Ectodermal cell (in vitro differentiated cells): ENCODE data around the gene ITPKA.

Experiments
- H3K27ac ChIP-seq: 2 replicates; pipeline ENCODE4 v1.7.0; 2013; ENCODE audit warnings: mild to moderate bottlenecking, low read depth, low read length; ENCODE audit not compliant: insufficient read depth, poor library complexity, severe bottlenecking
- H3K27me3 ChIP-seq: 2 replicates; pipeline ENCODE4 v1.7.0; 2013; ENCODE audit warnings: mild to moderate bottlenecking, low read length; ENCODE audit not compliant: insufficient read depth, control insufficient read depth, poor library complexity, severe bottlenecking
- H3K36me3 ChIP-seq: one replicate; pipeline ENCODE4 v1.7.0; 2013; ENCODE audit warnings: low read length; ENCODE audit not compliant: control insufficient read depth, insufficient read depth
- H3K4me1 ChIP-seq: one replicate; pipeline ENCODE4 v1.7.0; 2013; ENCODE audit warnings: low read length; ENCODE audit not compliant: control insufficient read depth, insufficient read depth
- H3K4me3 ChIP-seq: 2 replicates; pipeline ENCODE4 v1.7.0; 2013; ENCODE audit warnings: low read depth, low read length, control low read depth; ENCODE audit not compliant: insufficient read depth
- H3K9me3 ChIP-seq: 2 replicates; pipeline ENCODE4 v1.7.0; 2013; ENCODE audit warnings: mild to moderate bottlenecking, low read length, moderate library complexity; ENCODE audit not compliant: control insufficient read depth
- WGBS, 2 experiments: methylation state at CpG; one replicate each; pipeline ENCODE4 v1.1.7; 2013; ENCODE audit warnings: missing lambda C conversion rate in 2 of 2; 5-methylcytosine and 5-hydroxymethylcytosine counted together

Gene ITPKA

DNA sequence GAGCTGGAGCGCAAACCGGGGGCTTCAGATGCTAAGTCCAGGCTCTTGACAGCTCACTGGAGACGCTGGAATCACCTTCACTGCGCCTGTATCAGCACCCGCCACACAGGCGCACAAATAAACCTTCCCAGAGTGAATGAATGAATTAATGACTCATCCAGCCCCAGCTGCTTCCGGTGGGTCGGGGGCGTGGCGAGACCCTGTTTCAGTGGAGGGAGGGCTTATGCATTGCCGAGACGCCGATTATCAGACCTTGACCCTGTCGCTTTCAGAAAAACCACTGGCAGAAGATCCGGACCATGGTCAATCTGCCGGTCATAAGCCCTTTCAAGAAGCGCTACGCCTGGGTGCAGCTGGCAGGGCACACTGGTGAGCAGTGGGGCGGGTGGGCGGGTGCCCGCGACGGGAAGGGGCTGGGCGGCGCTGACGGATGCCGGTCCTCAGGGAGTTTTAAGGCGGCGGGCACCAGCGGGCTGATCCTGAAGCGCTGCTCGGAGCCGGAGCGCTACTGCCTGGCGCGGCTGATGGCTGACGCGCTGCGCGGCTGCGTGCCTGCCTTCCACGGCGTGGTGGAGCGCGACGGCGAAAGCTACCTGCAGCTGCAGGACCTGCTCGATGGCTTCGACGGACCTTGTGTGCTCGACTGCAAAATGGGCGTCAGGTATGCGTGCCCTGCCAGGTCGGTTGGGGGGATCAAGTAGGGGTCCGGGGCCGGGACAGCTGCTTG is 7.7 kb downstream of the ITPKA start:
- Histone ChIP-seq H3K27ac (no peak overlapping the region), H3K4me1 (peaks cover 15% of the 10 kb centered on the region), H3K27me3 (peaks cover 100% of the 10 kb centered on the region), H3K4me3 (peak overlapping the region; percentile 15), H3K9me3 (no peaks in the 10 kb centered on the region), H3K36me3 (no peaks in the 10 kb centered on the region)
- WGBS, 2 experiments: 5 to 6% methylated on average over 56 of the region's 56 CpGs

DNA sequence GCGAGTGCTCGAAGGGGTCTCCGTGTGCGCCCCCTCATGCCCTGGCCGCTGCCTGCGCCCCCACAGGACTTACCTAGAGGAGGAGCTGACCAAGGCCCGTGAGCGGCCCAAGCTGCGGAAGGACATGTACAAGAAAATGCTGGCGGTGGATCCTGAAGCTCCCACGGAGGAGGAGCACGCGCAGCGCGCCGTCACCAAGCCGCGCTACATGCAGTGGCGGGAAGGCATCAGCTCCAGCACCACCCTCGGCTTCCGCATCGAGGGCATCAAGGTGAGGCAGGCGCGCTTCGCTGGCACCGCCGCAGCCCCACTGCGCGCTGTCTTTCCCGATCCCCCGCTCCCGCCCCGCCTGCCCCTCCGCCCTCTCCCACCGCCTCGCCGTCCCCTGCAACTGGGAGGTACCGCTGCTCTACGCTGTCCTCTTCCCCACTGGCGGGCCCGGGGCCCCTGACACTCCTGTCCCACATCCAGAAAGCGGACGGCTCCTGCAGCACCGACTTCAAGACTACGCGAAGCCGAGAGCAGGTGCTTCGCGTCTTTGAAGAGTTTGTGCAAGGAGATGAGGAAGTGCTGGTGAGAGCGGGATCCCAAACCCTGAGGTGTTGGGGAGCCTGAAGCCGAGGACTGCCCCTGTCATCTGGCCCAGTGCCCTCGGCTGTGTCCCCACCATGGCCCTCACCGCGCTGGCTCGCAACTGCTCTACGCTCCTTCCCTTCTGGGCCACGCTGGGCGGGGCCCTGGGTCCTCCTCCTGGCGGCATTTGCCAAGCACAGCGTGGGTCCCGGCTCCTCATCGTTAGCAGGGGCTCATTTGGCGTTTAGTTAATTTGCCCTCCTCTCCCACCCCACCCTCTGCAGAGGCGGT is 8.5 kb downstream of the ITPKA start:
- H3K27me3 ChIP-seq: peaks cover 99% of the 10 kb centered on the region
- H3K36me3 ChIP-seq: no peaks in the 10 kb centered on the region
- H3K4me3 ChIP-seq: peak overlapping the region; percentile 15
- H3K4me1 ChIP-seq: peaks cover 15% of the 10 kb centered on the region
- H3K27ac ChIP-seq: no peak overlapping the region
- no peaks in the 10 kb centered on the region for H3K9me3 ChIP-seq
- WGBS, 2 experiments: 3 to 6% methylated on average over 64 of the region's 64 CpGs

- Histone ChIP-seq H3K27me3 (peaks cover 99% of the 10 kb centered on the region), H3K9me3 (no peaks in the 10 kb centered on the region), H3K4me1 (peaks cover 15% of the 10 kb centered on the region), H3K36me3 (no peaks in the 10 kb centered on the region), H3K4me3 (no peak overlapping the region), H3K27ac (no peak overlapping the region)
- WGBS, 2 experiments: 14 to 15% methylated on average over 54 of the region's 54 CpGs
Observed at GRCh38 chr15:41502795-41503668, 9.4 kb downstream of the ITPKA start.

DNA sequence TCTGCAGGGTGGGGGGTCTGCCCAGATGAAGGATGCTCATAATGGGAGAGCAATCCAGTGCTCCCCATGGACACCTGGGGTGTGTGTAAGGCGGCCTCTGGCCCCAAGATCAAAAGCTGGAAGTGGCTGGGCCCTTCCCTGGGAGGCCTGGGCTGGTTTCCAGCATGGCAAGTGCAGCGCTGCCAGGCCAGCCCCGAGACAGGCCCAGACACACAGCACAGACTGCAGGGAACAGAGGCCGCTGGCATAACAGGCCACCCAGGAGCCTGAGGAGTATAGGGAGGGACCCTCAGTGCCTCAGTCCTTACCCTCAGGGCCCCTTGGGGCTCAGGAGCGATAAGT is 10.0 kb downstream of the ITPKA start:
- 75 to 86% methylated on average over 5 of the region's 5 CpGs for WGBS, 2 experiments
- no peak overlapping the region for H3K27ac ChIP-seq
- H3K4me3 ChIP-seq: no peak overlapping the region
- H3K4me1 ChIP-seq: peaks cover 15% of the 10 kb centered on the region
- no peaks in the 10 kb centered on the region for H3K36me3 ChIP-seq
- H3K9me3 ChIP-seq: no peaks in the 10 kb centered on the region
- peaks cover 98% of the 10 kb centered on the region for H3K27me3 ChIP-seq

GRCh38 chr15:41504751-41505492 is 11.2 kb downstream of the ITPKA start:
- 88 to 92% methylated on average over 13 of the region's 13 CpGs for WGBS, 2 experiments
- Histone ChIP-seq H3K4me1 (peaks cover 15% of the 10 kb centered on the region), H3K27ac (no peak overlapping the region), H3K27me3 (peaks cover 98% of the 10 kb centered on the region), H3K9me3 (no peaks in the 10 kb centered on the region), H3K36me3 (no peaks in the 10 kb centered on the region), H3K4me3 (no peak overlapping the region)

DNA sequence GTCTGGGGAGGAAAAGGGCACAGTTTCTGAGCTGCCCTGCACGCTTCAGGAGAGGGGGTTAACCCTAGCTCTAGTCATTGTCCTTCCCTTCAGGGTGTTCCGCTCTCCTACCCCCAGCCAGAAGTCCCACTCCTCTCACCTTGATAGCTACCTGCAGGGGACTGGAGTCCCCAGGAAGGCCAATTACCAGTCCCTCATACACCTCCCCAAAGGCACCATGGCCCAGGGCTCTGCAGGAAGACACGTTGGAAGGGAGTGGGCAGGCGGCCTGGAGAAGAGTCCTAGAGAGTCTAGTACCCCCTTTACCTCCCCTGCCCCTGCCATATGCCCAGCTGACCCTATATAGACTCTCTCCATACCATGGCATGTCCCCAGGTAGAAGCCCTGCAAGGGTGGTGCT is 12.1 kb downstream of the ITPKA start:
- H3K4me3 ChIP-seq: no peak overlapping the region
- H3K36me3 ChIP-seq: no peaks in the 10 kb centered on the region
- WGBS, 2 experiments: 78 to 87% methylated on average over 4 of the region's 4 CpGs
- H3K9me3 ChIP-seq: no peaks in the 10 kb centered on the region
- H3K27me3 ChIP-seq: peaks cover 98% of the 10 kb centered on the region
- H3K27ac ChIP-seq: no peak overlapping the region
- H3K4me1 ChIP-seq: peaks cover 15% of the 10 kb centered on the region

GRCh38 chr15:41506796-41507341 is 13.2 kb downstream of the ITPKA start:
- Histone ChIP-seq H3K36me3 (no peaks in the 10 kb centered on the region), H3K4me3 (no peak overlapping the region), H3K4me1 (peaks cover 19% of the 10 kb centered on the region), H3K27me3 (peaks cover 98% of the 10 kb centered on the region), H3K27ac (no peak overlapping the region), H3K9me3 (no peaks in the 10 kb centered on the region)
- WGBS, 2 experiments: 70 to 73% methylated on average over 10 of the region's 10 CpGs

GRCh38 chr15:41507820-41508290 is 14.2 kb downstream of the ITPKA start:
- H3K9me3 ChIP-seq: no peaks in the 10 kb centered on the region
- peaks cover 10% of the 10 kb centered on the region for H3K4me1 ChIP-seq
- 89 to 90% methylated on average over 7 of the region's 7 CpGs for WGBS, 2 experiments
- H3K36me3 ChIP-seq: no peaks in the 10 kb centered on the region
- no peak overlapping the region for H3K4me3 ChIP-seq
- H3K27ac ChIP-seq: no peak overlapping the region
- peaks cover 98% of the 10 kb centered on the region for H3K27me3 ChIP-seq

DNA sequence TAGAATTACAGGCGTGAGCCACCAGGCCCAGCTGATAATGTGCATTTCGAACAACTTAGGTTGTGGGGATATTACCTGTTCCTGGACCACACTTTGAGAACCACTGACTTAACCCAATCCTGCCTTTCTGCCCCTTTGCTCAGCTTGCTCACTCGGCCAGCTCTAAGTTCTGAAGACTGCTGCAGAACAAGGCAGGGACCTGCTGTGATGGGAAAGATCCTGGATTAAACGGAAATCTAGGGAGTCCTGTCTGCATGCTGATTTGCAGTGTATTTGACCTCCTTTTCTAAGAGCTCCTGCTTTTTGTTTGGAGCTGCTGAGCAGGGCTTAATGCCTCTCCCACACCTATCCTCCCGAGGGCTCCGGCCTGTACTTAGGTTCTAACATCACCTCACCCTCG is 17.1 kb downstream of the ITPKA start:
- 36 to 38% methylated on average over 7 of the region's 7 CpGs for WGBS, 2 experiments
- Histone ChIP-seq H3K27me3 (peaks cover 90% of the 10 kb centered on the region), H3K27ac (no peak overlapping the region), H3K36me3 (no peaks in the 10 kb centered on the region), H3K9me3 (no peaks in the 10 kb centered on the region), H3K4me3 (no peak overlapping the region), H3K4me1 (peaks cover 11% of the 10 kb centered on the region)
